Keratinocyte (primary cell): ENCODE data around the gene TRIM63.

Experiments used
- CTCF ChIP-seq, 3 experiments: IDR thresholded peaks in 1 of 3; conservative IDR thresholded peaks in 1 of 3; optimal IDR thresholded peaks in 1 of 3; 2 replicates in 2 of 3; 3 replicates in 1 of 3; pipeline versions ENCODE3 to v1.5.1; 2011; ENCODE audit warnings: low read length in 3 of 3, mild to moderate bottlenecking in 3 of 3, moderate library complexity in 2 of 3, control low read depth in 1 of 3, inconsistent platforms in 1 of 3; ENCODE audit not compliant: insufficient read depth in 2 of 3; ENCODE audit errors: extremely low read depth in 1 of 3
- EZH2 ChIP-seq: IDR thresholded peaks from one replicate; pipeline ENCODE4 v1.6.1; 2012; ENCODE audit warnings: inconsistent platforms, mild to moderate bottlenecking, low read length, moderate library complexity

- TF ChIP-seq CTCF (optimal IDR thresholded peaks at IDR 0.05 in 1 of 3, IDR thresholded peaks at IDR 0.05 in 1 of 3, conservative IDR thresholded peaks at IDR 0.05 in 1 of 3; ENCODE audit: extremely low read depth in 1 of 3, insufficient read depth in 2 of 3, low read length in 3 of 3) (no peak), EZH2 (no peak)
Measured at GRCh38 chr1:26038904-26039303, 28.5 kb downstream of the TRIM63 start.
